ENCODE measurements around the gene RARG.
"Not testable (repeated sequence)": the region's sequence is repeated elsewhere in the genome, so short reads cannot be mapped to it uniquely, and the experiment has no call there.

Gene RARG

GRCh38 chr12:53208877-53209463, 23.0 kb downstream of the RARG start:
- no peak for DNase-seq (ENCODE audit: low spot score)

DNA sequence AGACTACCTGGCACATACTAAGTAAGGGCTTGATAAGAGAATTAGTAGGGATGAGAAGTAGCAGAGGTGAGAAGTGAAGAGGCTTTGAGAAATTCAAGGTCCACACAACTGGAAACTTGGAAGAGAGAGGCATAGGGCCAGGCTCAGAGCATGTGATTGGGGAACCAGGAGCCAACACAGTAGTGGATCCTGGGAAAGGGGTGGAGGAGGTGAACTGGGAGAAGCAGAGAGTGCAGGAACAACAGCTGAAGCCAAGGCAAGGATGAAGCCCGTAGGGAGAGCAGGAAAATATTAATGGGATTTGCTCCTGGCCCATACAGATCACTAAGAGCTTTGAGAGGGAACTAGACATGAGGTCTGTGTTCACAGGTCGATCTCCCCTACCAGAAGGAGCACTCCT, 23.6 kb downstream of the RARG start:
- DNase-seq (ENCODE audit: low spot score), result no peak

DNA sequence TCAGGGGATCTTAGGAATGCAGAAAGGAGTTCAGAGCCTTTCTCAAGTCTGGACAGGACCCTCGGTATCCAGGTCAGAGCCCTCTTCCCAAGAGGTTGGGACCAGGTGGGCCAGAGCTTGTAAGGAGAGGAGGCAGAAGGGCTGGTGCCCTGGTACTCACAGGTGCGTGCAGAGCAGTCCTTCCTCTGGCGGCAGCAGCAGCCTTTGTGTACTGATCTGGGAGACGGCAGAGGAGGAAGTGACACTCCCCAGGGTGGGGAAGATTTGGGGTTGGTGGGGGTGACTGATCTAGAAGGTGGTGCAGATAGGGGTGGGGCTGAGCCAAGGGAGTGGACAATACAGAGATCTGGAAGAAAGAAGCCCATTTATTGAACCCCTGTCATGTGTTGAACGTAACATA, 25.0 kb downstream of the RARG start, which contains the start of gene ITGB7:
TSS of gene ITGB7 (minus strand) at position 210 of the 400 bp plus-strand sequence. CDS start 6,808 bp downstream, outside the sequence.
- DNase-seq (ENCODE audit: low spot score), result no peak

DNA sequence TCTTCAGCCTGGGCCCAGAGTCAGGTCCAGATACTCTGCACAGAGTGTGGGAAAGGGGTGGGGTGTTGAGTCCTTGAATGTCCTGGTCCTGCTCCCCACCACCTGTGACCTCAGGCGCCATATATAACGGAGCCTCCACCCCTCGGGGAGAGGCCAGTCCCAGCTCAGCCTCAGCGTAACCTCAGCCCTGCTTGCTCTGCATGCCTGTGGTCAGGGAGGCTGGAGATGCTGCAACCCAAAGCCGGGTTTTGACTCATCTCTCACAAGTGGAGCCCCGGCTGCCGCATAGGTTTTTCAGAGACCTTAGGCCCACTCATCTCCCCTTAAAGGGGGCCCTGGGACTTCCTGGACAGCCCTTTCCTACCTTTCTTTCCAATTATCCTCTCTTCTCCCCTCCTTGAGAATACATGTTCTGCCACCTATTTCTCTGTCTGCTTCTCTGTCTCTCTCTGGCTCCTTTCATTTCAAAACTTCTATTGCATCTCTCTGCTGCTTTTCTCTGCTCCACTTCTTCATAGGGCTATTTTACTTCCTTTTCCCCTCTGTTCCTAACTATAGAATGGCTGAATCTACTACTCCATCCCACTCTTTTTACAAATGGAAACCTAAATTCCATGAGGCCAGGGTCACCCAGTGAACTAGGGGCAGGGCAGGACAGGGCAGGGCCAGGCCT, 26.1 kb downstream of the RARG start:
- peak; percentile 93 for DNase-seq (ENCODE audit: low spot score)

- no peak for DNase-seq (ENCODE audit: low spot score)
Observed at GRCh38 chr12:53204351-53204750, 27.7 kb downstream of the RARG start.

- DNase-seq (ENCODE audit: low spot score), result not testable (repeated sequence)
Observed at GRCh38 chr12:53202316-53202715, 29.7 kb downstream of the RARG start.

- no peak for DNase-seq (ENCODE audit: low spot score)
Observed at GRCh38 chr12:53201639-53202038, 30.4 kb downstream of the RARG start.

- DNase-seq (ENCODE audit: low spot score), result peak; percentile 57
Observed at GRCh38 chr12:53201177-53201541, 30.9 kb downstream of the RARG start.

DNA sequence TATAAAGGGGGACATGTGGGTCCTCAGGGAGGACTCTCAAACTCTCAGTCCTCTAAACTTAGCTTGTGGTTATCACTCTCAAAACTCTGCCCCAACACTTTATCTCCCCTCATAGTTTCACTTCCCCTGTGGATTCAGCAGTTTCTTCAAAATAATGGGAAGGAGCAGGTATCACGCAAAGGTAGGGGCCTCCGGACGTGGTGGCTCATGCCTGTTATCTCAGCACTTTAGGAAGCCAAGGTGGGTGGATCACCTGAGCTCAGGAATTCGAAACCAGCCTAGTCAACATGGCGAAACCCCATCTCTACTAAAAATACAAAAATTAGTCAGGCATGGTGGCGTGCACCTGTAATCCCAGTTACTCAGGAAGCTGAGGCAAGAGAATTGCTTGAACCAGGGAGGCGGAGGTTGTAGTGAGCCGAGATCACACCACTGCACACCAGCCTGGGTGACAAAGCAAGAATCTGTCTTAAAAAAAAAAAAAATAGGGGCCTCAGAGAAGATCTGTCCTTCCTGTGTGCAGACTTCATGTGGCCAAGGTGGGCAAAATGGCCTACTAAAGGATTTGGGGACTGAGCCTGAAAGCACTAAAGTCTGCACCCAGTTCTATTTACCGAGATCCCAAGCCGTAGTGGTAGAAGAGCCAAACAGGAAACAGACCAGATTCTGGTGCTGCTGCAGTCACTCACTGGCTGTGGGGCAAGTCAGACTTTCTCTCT, 31.4 kb downstream of the RARG start:
- no peak for DNase-seq (ENCODE audit: low spot score)

DNA sequence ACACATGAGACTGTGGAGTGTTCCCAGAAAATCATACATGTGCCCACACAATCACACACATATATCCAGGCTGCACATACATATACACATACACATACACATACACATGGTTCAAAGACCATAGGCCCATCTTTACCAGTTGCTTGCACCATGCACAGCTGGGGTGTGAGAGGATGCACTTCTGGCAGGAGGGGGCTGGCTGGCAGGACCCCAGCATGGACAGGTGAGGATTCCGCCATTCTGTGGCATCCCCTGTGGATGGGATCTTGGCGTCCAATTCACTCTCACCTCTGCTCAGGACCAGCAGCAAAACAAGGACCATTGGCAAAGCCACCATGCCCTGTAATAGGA, 31.9 kb downstream of the RARG start:
- DNase-seq (ENCODE audit: low spot score), result no peak

GRCh38 chr12:53199700-53200099, 32.3 kb downstream of the RARG start:
- DNase-seq (ENCODE audit: low spot score), result no peak

GRCh38 chr12:53198486-53199110, 33.4 kb downstream of the RARG start:
- no peak for DNase-seq (ENCODE audit: low spot score)

DNA sequence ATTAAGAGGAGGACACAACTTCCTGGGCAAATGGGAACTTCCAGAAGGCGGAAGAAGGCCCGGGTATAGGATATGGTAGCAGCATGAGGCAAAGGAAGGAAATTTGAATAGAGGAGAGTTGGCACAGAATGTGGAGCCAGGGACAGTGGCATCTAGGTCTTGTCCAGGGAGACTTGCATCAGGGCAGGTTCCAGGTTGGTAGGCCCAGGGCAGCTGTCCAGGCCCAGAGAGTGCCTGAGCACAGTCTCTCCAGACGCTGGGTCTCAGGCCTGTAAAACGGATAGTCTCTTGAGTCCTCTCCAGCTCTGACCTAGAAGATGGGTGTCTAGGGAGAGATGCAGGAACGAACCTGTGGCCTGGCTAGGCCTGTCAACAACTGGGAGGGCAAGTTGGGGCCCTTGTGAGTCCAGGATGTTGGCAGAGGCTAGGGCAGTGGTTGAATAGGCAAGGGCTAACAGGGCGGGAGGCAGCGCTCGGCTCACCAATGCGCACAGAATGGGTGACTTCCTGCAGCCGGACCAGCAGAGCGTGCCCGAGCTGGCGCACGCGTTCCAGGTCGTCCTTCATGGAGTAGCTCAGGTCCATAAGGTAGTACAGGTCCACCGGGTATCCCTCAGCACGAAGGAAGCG, 34.9 kb downstream of the RARG start:
- DNase-seq (ENCODE audit: low spot score), result no peak

DNA sequence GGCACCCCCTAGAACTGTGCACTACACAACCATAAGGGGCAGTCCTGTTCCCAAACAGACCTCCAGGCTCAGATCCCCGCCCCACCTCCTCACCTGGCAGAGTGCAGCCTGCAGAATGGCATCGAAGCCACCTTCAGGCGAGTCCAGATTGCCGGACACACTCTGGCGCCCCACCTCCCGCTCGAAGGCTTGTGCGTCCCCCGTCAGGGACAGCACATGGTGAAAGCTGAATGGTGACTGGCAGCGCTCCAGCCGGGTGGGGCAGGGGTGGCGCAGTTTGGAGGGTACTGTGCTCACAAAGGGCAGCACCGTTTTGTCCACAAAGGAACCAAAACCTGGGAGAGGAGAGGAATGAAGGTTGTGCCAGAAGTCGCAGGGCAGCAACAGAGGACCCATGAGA, 35.5 kb downstream of the RARG start:
- DNase-seq (ENCODE audit: low spot score), result no peak

- no peak for DNase-seq (ENCODE audit: low spot score)
Observed at GRCh38 chr12:53195516-53196420, 36.2 kb downstream of the RARG start.

DNA sequence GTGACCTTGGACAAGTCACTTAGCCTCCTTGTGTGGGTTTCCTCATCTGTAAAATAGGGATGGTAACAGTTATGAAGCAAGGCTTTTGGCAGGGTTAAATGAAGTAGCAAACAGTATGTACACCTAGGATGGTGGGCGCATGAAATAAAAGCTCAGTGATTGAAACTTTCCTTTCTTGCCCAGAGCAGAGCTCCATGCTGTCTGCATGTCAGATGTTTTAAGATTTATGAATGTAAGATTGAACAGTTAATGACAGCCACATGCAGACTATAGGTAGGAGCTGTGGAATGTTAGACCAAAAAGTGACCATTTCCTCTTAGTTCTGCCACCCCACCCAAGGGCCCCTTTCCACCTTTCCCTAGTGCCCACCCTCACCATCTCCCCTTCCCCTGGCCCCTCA, 37.0 kb downstream of the RARG start:
- DNase-seq (ENCODE audit: low spot score), result no peak

DNA sequence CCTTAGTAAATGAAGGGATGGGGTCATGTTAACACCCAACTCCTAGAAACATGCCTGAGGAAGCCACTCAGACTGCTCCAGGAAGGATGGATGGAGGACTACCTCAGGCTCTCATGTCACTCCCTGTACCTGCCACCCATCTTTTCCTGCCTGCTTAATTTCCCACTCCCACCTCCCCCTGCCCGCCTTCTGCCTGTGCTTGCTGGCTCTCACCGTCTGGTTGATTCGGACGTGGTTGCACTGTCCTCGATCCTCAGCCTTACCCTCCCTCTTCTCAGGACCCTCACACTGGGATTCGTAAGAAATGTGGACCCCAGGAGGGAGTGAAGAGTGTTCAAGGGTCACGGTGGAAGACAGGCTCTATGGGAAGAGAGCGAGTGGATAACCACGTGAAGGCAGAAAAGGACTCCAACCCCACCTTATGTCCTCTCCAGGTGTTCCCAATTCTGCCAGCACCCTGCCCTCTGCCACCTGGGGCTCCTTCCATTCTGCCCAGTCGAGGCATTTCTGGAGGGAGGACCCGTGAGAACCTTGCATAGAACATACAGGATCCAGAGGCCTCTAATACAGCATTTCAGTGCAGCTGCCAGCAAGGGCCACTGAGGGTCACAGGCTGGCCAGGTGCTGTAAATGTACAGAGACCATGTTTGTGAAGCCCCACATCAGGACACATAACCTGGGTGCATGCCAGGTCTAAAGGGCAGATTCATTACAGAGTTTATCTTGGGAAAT, 37.9 kb downstream of the RARG start:
- no peak for DNase-seq (ENCODE audit: low spot score)

DNA sequence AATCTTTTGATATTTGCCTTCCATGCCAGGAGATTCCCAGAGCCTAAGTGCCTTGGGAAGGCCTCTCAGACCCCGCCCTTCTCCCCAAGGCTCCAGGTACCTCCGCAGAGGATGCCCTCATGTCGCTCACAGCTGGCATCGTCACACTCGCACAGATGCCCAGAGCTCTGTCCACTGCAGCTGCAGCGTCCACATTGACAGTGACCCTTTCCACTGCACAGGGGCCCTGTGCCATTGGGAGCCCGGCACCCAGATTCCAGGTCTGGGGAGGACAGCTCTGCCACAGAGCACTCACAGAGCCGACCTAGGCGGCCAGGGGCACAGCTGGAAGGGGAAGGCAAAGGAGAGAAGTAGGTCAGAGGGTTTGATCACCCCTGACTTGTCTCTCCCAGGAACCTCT, 39.0 kb downstream of the RARG start:
- DNase-seq (ENCODE audit: low spot score), result no peak

GRCh38 chr12:53192531-53193021, 39.4 kb downstream of the RARG start:
- no peak for DNase-seq (ENCODE audit: low spot score)

DNA sequence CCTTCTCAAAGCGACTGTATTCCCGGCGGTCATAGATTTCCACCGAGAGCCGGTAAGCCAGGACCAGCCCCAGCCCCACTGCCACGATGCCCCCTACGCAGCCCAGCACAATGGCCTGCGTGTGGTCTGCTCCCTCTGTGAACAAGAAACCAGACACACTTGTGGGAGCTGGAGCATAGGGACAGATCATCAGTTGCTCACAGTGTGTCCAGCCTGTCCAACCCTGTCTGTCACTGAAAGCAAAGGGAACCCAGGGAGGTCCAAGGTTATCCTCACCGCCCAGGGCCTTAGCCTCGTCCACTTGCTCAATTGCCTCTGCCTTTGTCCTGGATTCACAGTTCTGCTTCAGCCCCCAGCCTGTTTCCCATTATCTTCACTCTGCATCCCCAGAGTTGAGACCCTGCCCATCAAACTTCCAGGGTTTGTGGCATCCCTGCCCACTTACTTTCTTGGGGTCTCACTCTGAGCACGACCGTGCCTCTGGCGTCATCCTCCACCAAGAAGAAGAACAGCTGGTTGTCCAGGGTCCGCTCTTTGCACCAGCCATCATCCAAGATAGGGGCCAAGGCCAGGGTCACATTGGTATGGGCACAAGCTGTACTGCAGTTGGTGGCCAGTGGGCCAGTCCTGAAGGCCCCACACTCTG, 40.0 kb downstream of the RARG start:
- no peak for DNase-seq (ENCODE audit: low spot score)

Data from AG08396 (cell line).